NCI-H2227 (cell line): ENCODE data around the gene TMEM255B.

Source experiments
- DNase-seq: peaks from one replicate; lab custom pipeline; 2025; ENCODE audit not compliant: unreplicated experiment; lab: John Stamatoyannopoulos, UW

TMEM255B gene

GRCh38 chr13:113766035-113766800 is 7.2 kb downstream of the TMEM255B start:
- DNase-seq = no peak

DNA sequence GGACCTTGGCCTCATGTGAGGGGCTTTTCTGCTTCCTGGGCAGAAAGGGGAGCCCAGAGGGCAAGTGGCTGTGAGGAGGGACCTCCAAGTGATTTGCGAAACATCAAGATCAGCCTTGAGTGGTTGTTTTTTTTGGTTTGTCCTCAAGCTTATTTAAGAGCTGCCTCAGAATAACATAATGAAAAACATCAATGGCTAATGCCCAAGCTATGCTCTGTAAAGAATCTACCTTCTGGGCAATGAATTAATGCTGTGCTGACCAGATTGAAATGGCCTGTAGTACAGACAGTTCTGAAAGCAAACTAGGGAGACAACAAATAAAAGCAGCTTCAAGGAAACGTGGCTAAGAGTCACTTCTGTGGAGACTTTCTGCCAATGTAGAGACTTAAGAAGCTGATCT is 8.3 kb downstream of the TMEM255B start:
- DNase-seq = no peak

DNA sequence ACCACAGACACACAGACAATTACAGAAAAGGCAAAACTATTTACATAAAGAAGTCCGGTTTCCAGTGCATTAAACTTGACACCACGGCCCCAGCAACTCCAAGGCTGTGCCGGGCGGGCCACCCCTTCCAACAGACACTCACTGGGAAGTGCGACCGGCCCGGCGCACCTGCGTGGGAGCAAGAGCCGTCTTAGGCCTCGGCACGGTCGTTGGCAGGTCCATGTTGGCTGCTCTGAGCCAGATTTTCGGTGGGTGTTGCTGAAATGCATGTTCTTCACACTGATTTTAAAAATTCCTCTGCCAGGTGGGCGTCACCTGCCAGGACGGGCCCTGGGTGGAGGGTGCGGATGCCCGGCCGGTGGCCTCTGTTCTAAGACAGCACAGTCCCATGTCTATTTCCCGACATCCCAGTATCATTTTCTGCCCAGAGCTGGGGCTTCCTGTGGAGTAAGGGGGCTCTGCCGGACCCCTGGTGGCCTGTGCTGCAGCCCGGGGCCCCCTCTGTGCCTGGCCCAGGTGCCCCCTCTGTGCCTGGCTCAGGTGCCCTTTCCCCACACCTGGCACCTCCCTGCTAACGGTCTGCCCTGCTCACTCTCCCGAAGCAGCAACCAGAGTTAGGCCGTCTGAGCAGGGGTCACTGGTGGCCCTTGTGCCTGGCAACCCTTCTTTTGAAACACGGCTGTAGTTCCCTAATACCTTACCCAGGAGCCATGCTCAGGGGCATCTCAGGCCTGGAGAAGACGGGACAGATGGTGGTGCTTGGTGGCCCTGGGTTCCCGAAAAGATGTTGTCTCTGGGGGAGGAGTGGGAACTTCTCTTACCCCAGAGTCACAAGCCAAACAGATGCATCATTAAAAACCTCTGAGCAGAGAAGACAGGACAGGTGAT is 9.2 kb downstream of the TMEM255B start:
- no peak for DNase-seq

DNA sequence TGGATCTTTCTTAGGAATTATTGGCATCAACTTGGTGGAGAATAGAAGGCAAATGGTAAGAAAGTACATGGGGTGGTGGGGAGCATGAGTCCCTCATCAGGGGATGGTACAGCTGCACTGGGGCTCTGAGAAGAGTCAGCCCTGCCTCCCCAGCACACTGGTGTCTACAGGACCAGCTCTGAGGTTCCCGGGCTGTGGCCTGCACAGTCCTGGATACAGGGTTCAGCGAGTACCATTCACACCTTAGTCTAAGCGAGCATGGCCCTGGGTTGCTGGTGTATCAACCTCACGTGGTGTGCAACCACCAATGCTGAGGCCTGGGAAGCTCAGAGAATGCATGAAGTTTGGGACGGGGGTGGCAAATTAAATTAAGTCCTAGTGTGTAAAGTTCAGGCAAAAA is 10.1 kb downstream of the TMEM255B start:
- DNase-seq = no peak

DNA sequence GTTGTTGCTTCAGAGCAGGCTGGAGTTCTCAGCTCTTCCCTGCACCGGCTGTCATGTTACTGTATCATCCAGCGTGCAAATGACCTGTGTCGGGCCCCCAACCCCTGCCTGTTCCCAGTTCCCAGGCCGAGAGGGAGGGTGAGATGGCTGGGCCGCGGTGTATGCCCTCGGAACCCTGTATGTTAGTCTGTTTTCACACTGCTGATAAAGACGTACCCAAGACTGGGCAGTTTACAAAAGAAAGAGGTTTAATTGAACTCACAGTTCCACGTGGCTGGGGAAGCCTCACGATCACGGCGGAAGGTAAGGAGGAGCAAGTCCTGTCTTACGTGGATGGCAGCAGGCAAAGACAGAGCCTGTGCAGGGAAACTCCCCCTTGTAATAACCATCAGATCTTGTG is 10.9 kb downstream of the TMEM255B start:
- DNase-seq = no peak

- no peak for DNase-seq
Observed at GRCh38 chr13:113770441-113770840, 11.4 kb downstream of the TMEM255B start.

- DNase-seq = no peak
Observed at GRCh38 chr13:113770937-113771336, 11.9 kb downstream of the TMEM255B start.

- DNase-seq = no peak
Observed at GRCh38 chr13:113771709-113772331, 12.8 kb downstream of the TMEM255B start.

DNA sequence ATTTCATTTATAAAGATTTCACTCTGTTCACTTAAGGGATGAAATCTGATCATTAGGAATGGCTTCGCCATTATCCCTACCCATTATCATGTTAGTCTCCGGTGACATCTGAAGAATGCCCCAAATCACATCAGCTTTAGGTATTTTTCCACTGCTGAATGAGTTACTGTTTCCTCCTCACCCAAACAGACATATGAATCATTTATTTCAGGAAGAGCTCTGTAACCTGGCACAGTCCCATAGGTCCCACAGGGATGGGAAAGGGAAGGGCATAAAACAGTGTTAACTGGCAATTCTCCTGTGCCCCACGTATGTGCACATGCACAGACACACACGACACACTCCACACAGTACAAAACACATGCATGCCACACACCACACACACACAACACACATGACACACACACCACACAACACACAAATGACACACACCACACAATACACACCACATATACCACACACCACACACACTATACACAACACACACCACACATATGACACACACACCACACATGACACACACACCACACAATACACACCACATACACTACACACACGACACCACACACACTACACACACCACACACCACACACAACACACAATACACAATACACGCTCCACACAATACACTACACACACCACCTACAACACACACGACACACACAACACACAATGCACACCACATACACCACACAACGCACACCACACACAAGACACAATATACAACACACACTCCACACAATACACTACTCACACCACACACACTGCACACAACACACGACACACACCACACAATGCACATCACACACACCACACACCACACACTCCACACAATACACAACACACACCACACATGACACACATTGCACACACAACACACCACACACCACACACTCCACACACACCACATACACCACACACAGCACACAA is 15.4 kb downstream of the TMEM255B start:
- no peak for DNase-seq

DNA sequence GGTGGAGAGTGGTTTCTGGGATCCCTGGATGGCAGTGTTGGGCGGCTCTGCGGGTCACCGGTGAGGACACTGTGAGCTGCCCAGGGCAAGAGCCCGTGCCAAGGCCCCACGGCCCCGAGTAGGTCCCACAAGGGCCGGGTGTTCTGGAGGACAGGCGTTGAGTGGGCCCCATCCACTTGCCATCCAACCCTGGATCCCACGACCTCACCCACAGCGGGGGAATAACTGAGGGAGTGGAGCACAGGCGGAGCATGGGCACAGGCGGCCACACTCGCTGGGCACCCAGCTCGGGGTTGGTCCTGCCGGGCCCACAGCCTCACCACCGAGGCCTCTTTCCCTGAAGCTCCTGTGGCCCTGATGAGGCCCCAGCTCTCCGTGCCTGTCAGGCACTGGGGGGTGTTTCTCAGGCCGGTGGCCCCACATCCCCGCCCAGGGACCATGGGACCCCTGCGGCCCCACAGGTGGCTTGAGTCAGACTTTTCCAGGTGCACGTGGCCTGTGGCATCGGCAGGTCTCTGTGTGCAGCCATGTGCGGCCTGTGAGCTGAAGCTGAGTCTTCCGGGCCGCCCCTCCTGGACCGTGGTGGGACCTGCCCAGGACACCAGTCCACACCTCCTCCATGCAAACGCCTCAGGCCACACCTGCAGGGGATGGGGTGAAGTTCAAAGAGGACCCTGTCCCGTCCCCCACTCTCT is 16.6 kb downstream of the TMEM255B start:
- DNase-seq = no peak

- no peak for DNase-seq
Observed at GRCh38 chr13:113776231-113777125, 17.5 kb downstream of the TMEM255B start.

GRCh38 chr13:113777311-113778260 is 18.6 kb downstream of the TMEM255B start:
- DNase-seq = no peak

- DNase-seq = no peak
Observed at GRCh38 chr13:113781571-113781970, 22.5 kb downstream of the TMEM255B start.

- DNase-seq = no peak
Observed at GRCh38 chr13:113782472-113782871, 23.4 kb downstream of the TMEM255B start.

DNA sequence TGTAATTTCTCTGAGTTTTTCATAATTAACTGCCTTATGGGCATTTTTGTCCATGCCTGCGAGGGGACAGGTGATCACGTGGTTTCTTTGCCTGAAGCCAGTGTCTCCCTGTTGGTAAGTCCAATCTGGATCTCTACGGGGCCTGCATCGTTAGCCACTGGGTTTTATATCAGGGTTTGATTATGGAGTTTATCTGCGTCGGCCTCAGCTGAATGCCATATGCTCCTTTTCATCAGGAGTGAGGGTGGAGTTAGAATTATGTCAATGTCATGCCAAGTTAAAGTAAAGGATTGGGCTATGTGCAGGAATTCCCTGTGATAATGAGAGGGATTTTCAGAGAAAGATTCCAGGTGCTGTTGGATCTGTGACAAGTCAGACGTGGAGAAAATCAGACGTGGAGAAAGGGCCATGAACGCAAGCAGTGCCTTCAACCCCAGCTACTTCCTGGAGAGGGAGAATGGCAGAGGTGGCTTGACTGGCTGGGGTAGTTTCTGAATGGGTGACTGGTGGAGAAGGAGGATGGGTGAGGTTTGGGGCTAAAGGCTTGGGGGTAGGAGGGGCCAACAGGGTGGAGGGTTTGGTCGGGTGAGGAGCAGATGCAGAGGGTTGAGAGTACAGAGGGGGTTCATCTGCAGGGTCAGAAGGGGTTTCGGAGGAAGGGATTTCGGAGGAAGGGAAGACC is 24.3 kb downstream of the TMEM255B start:
- no peak for DNase-seq

GRCh38 chr13:113783966-113784644 is 25.1 kb downstream of the TMEM255B start:
- no peak for DNase-seq

GRCh38 chr13:113784645-113785024 is 25.6 kb downstream of the TMEM255B start:
- no peak for DNase-seq
